ENCODE data around the gene CPAMD8. TPM values are rescaled to one million over a fixed set of nuclear protein-coding genes. Genes with fewer than 3 reads are reported as not detected.

The CPAMD8 gene
- total RNA-seq, 1 experiment from 2014 or later: 3.9 TPM

DNA sequence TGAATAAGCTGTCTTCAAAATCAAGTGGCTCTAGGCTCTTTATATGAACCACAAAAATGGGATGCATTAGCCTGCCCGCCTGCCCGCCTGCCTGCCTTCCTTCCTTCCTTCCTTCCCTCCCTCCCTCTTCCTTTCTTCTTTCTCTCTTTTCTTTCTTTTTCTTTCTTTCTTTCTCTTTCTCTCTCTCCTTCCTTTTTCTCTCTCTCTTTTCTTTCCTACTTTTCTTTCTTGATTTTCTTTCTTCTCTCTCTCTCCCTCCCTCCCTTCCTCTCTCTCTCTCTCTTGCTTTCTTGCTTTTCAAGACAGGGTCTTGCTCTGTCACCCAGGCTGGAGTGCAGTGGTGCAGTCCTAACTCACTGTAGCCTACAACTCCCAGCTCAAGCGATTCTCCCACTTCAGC, 110.9 kb downstream of the CPAMD8 start:
- no peaks in the 10 kb centered on the region for H3K9me2 ChIP-seq (replicated peaks; ENCODE audit: low read length)
- ATAC-seq (no peak), DNase-seq (no peak)
- ChIA-PET CTCF (no interaction called here), POLR2A (ENCODE audit: unreplicated experiment) (no interaction called here)
- H3K4me1 ChIP-seq (ENCODE audit: insufficient read depth, low read length): peaks cover 2% of the 10 kb centered on the region; the same call in 1 of the 2 replicates
- H3K36me3 ChIP-seq (ENCODE audit: low read depth, low read length): no peaks in the 10 kb centered on the region
- no peaks in the 10 kb centered on the region for H4K20me1 ChIP-seq (ENCODE audit: low read length)
- H3K9me3 ChIP-seq (ENCODE audit: low read length): peaks cover 11% of the 10 kb centered on the region; the same call in 1 of the 2 replicates
- no peak overlapping the region for H3K4me3 ChIP-seq (ENCODE audit: low read length)
- no peaks in the 10 kb centered on the region for H3F3A ChIP-seq (ENCODE audit: low read length, unreplicated experiment)
- no peaks in the 10 kb centered on the region for H3K79me2 ChIP-seq (ENCODE audit: low read length)
- peaks cover 6% of the 10 kb centered on the region; the same call in 1 of the 2 replicates for H3K27me3 ChIP-seq (ENCODE audit: low read length)
- H3K4me2 ChIP-seq (ENCODE audit: low read length): no peak overlapping the region
- no peak overlapping the region for H3K27ac ChIP-seq (ENCODE audit: low read length)
- no peak overlapping the region for H2AFZ ChIP-seq (ENCODE audit: low read length)
- no peak overlapping the region for H3K9ac ChIP-seq (ENCODE audit: low read length)
- no TSS peak for BruUV-seq (replicated peaks)
- intact Hi-C loops (cut with micrococcal nuclease): no loop called here
- TF ChIP-seq EZH2 (IDR thresholded peaks at IDR 0.05; ENCODE audit: low read length, unreplicated experiment): no peak
- no peak for TF ChIP-seq EZH2phosphoT487 (IDR thresholded peaks at IDR 0.05; ENCODE audit: borderline replicate concordance, low read length)
- TF ChIP-seq, protein P1, sequence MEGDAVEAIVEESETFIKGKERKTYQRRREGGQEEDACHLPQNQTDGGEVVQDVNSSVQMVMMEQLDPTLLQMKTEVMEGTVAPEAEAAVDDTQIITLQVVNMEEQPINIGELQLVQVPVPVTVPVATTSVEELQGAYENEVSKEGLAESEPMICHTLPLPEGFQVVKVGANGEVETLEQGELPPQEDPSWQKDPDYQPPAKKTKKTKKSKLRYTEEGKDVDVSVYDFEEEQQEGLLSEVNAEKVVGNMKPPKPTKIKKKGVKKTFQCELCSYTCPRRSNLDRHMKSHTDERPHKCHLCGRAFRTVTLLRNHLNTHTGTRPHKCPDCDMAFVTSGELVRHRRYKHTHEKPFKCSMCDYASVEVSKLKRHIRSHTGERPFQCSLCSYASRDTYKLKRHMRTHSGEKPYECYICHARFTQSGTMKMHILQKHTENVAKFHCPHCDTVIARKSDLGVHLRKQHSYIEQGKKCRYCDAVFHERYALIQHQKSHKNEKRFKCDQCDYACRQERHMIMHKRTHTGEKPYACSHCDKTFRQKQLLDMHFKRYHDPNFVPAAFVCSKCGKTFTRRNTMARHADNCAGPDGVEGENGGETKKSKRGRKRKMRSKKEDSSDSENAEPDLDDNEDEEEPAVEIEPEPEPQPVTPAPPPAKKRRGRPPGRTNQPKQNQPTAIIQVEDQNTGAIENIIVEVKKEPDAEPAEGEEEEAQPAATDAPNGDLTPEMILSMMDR (conservative IDR thresholded peaks at IDR 0.05; ENCODE audit: low read depth, low read length): no peak

DNA sequence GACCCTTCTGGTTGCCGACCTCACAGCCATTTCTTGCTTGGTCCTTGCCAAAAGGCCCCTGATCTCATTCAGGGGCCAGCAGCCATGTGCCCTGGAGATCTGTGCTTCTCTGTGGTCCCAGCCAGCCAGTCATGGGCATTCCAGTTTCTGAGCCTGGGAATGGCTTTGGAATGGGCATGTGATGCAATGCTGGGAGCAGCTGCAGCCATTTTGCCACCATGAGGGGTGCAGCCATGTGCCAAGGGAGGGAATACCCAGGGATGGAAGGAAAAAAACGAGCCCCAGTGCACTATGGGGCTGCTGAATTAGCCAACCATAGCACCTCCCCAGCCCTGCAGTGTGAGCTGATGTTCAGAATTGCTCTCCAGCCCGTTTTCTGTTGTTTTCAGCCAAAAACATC, 111.5 kb downstream of the CPAMD8 start:
- Histone ChIP-seq H3K9me3 (ENCODE audit: low read length) (peaks cover 11% of the 10 kb centered on the region; the same call in 1 of the 2 replicates), H2AFZ (ENCODE audit: low read length) (no peak overlapping the region), H3F3A (ENCODE audit: low read length, unreplicated experiment) (no peaks in the 10 kb centered on the region), H3K4me2 (ENCODE audit: low read length) (no peak overlapping the region), H3K27ac (ENCODE audit: low read length) (no peak overlapping the region), H3K4me3 (ENCODE audit: low read length) (no peak overlapping the region), H3K27me3 (ENCODE audit: low read length) (peaks cover 6% of the 10 kb centered on the region; the same call in 1 of the 2 replicates), H3K4me1 (ENCODE audit: insufficient read depth, low read length) (no peaks in the 10 kb centered on the region), H3K79me2 (ENCODE audit: low read length) (no peaks in the 10 kb centered on the region), H4K20me1 (ENCODE audit: low read length) (no peaks in the 10 kb centered on the region), H3K9ac (ENCODE audit: low read length) (no peak overlapping the region), H3K9me2 (replicated peaks; ENCODE audit: low read length) (no peaks in the 10 kb centered on the region), H3K36me3 (ENCODE audit: low read depth, low read length) (no peaks in the 10 kb centered on the region)
- POLR2A ChIA-PET (ENCODE audit: unreplicated experiment): no interaction called here
- intact Hi-C loops (cut with micrococcal nuclease): no loop called here
- TF ChIP-seq EZH2 (IDR thresholded peaks at IDR 0.05; ENCODE audit: low read length, unreplicated experiment): no peak
- no peak for TF ChIP-seq EZH2phosphoT487 (IDR thresholded peaks at IDR 0.05; ENCODE audit: borderline replicate concordance, low read length)
- TF ChIP-seq, protein P1 (conservative IDR thresholded peaks at IDR 0.05; ENCODE audit: low read depth, low read length): no peak
- CTCF ChIA-PET: no interaction called here
- ATAC-seq: no peak
- no TSS peak for BruUV-seq (replicated peaks)
- DNase-seq: no peak

DNA sequence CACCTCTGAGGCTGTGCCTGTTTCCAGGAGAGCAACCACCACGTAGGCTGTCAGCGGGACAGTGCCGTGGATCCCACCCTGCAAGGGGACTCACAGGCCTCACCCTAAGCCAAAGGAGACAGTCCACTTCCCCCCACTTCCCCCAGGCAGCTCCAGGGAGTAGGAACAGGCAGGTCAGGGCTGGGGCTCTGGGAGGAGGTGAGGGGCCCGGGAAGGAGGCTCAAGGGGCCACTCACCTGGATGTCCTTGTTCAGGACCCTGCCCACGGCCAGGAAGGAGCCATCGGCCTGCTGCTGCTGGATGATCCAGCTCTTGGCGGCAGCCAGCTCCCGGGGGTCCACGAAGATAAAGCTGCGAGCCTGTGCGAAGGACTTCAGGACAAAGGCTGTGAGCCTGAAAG, 112.2 kb downstream of the CPAMD8 start:
- Histone ChIP-seq H3K9me2 (replicated peaks; ENCODE audit: low read length) (no peaks in the 10 kb centered on the region), H3K79me2 (ENCODE audit: low read length) (no peaks in the 10 kb centered on the region), H3K4me3 (ENCODE audit: low read length) (no peak overlapping the region), H3K4me1 (ENCODE audit: insufficient read depth, low read length) (no peaks in the 10 kb centered on the region), H3K9me3 (ENCODE audit: low read length) (peaks cover 11% of the 10 kb centered on the region; the same call in 1 of the 2 replicates), H3K27ac (ENCODE audit: low read length) (no peak overlapping the region), H3K9ac (ENCODE audit: low read length) (no peak overlapping the region), H3K27me3 (ENCODE audit: low read length) (peaks cover 6% of the 10 kb centered on the region; the same call in 1 of the 2 replicates), H2AFZ (ENCODE audit: low read length) (no peak overlapping the region), H3K4me2 (ENCODE audit: low read length) (no peak overlapping the region), H3F3A (ENCODE audit: low read length, unreplicated experiment) (no peaks in the 10 kb centered on the region), H4K20me1 (ENCODE audit: low read length) (no peaks in the 10 kb centered on the region), H3K36me3 (ENCODE audit: low read depth, low read length) (no peaks in the 10 kb centered on the region)
- POLR2A ChIA-PET (ENCODE audit: unreplicated experiment): interaction anchor here (0.6 kb wide), 1 partner anchor 41 kb away, joined by 3 read pairs; no protein-coding TSS in a partner anchor
- no peak for ATAC-seq
- CTCF ChIA-PET: no interaction called here
- no TSS peak for BruUV-seq (replicated peaks)
- no peak for TF ChIP-seq EZH2phosphoT487 (IDR thresholded peaks at IDR 0.05; ENCODE audit: borderline replicate concordance, low read length)
- TF ChIP-seq, protein P1 (conservative IDR thresholded peaks at IDR 0.05; ENCODE audit: low read depth, low read length): no peak
- TF ChIP-seq EZH2 (IDR thresholded peaks at IDR 0.05; ENCODE audit: low read length, unreplicated experiment): no peak
- no peak for DNase-seq
- intact Hi-C loops (cut with micrococcal nuclease): no loop called here

Measured in PC-3 (cell line).